Stimulated activated effector memory CD8-positive, alpha-beta T cell treated with anti-CD3 and anti-CD28 coated beads, Interleukin-12 subunit alpha, Interleukin-12 subunit beta, amount 100 ng/mL, for 72 hours (primary cell): Measurements from ENCODE around the gene FAM78B.

Source experiments
- ATAC-seq: fragments of 150-1000 bp; cut with Tn5 transposase; 2 replicates; pipeline ENCODE4 v1.10.0; 2021
- DNase-seq, 2 donors: peaks; one replicate each; pipeline ENCODE4 v3.0.0; 2021 to 2022; ENCODE audit warnings: low spot score in 2 of 2
- H3K27ac Mint-ChIP-seq: one replicate; pipeline ENCODE4 v1.8.0; 2022; ENCODE audit warnings: mild to moderate bottlenecking, mixed read lengths
- H3K36me3 Mint-ChIP-seq: one replicate; pipeline ENCODE4 v1.8.0; 2022; ENCODE audit warnings: mild to moderate bottlenecking, mixed read lengths
- H3K4me1 Mint-ChIP-seq: one replicate; pipeline ENCODE4 v1.8.0; 2022; ENCODE audit warnings: mixed read lengths
- H3K4me3 Mint-ChIP-seq: one replicate; pipeline ENCODE4 v1.8.0; 2022; ENCODE audit warnings: mild to moderate bottlenecking, mixed read lengths
- H3K9me3 Mint-ChIP-seq: one replicate; pipeline ENCODE4 v1.8.0; 2022; ENCODE audit warnings: mixed read lengths

Gene FAM78B

DNA sequence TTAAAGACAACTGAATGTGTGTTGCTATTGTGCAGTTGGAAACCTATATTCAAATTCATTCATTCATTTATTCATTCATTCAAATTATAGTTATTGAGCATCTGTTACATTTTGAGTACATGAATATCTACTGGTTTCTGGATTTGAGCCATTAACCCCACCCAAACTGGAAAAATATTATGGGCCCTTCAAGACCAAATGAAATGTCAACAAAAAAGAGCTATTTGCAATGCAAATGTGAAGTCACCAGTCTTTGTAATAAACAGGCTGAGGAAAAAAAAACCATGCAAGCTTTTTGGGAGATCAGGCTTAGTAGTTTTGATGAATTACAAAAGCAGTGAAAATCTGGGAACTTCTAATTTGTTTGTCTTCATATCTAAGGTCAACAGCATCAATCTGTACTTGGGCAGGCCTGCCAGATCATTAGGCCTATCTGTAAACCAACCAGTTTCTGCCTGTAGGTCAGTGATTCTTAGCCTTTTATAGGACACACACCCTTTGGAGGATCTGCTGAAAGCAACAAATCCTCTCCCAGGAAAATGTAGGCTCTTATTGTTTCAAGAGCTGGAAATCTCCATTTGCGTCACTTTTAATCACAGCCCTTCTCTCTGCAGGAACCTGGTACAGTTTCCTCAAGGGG is 134.7 kb downstream of the FAM78B start:
- DNase-seq: no peak
- H3K9me3 Mint-ChIP-seq: peaks cover 4% of the 10 kb centered on the region
- H3K36me3 Mint-ChIP-seq: no peaks in the 10 kb centered on the region
- H3K27ac Mint-ChIP-seq: no peak overlapping the region
- H3K4me3 Mint-ChIP-seq: no peak overlapping the region
- ATAC-seq: no peak
- H3K4me1 Mint-ChIP-seq: no peaks in the 10 kb centered on the region

DNA sequence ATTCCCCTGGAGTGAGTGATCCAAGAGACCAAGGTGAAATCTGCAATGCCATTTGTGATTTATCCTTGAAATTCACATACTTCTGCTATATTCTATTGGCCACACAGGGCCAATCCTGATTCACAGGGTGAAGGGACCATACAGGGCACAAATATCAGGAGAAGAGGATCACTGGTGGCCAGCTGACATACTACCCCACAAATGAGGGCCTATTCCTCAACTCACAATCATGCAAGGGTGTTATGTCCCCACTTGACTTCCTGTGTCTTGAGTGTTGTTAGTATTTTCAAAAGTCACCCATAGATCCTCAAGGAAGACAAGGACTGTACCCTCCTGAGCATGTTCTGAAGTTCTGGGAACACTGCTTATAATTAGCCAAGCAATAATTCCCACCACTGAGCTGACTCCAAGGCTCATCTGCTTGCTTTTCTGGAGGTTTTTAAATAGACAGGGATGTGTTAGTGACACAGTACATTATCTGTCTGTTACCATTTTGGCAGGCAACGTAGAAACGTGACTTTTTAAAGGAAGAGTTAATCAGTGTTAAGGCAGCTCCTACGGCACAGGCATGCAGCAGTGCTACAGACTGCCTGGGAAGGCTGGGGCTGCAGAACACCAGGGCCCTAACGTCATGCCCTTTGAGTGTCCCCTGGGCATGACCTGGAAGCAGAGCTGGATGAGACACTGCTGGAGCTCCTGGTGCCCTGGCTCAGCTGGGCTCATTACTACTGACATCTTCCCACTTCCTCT is 137.4 kb downstream of the FAM78B start:
- ATAC-seq (no peak), DNase-seq (no peak)
- Mint-ChIP-seq H3K36me3 (no peaks in the 10 kb centered on the region), H3K27ac (no peak overlapping the region), H3K4me3 (no peak overlapping the region), H3K9me3 (peaks cover 4% of the 10 kb centered on the region), H3K4me1 (no peaks in the 10 kb centered on the region)

DNA sequence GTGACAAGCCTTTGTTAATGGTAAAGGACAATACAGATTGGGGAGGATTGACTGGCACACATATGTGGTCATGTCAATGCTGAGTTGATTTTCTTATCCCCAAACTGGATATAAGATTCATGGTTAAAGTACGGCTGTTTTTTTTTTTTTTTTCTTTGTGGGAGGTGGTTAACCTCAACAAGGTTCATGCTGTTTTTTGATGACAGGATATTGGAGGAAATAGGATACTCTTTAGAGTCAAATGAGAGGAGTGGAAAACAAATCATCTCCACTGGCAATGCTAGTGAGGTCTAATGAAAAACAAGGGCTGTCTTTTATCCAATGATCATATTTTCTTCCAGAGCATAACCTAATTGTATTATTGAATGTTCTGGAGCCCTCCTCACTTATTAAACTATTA is 140.2 kb downstream of the FAM78B start:
- DNase-seq (no peak), ATAC-seq (no peak)
- no peaks in the 10 kb centered on the region for H3K4me1 Mint-ChIP-seq
- no peak overlapping the region for H3K27ac Mint-ChIP-seq
- peaks cover 4% of the 10 kb centered on the region for H3K9me3 Mint-ChIP-seq
- no peak overlapping the region for H3K4me3 Mint-ChIP-seq
- H3K36me3 Mint-ChIP-seq: no peaks in the 10 kb centered on the region

DNA sequence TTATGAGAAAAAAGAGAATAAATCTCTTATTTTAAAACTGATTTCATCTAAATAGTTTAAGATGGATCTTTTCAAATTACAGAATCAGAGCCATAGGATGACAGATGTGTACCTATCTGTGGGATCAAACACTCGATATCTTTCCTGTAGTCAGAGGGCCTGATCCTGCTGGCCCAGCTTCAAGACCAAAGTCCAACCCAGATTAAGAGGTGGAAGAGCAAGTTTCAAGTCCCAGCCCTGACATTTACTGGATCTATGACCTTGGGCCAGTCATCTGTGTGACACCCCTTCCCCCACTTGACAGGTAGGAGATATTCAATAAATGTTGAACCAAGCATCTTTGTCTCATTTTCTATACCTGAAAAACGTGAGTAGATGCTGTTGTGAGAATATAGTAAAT is 140.7 kb downstream of the FAM78B start:
- H3K4me1 Mint-ChIP-seq: no peaks in the 10 kb centered on the region
- H3K27ac Mint-ChIP-seq: no peak overlapping the region
- H3K4me3 Mint-ChIP-seq: no peak overlapping the region
- no peak for ATAC-seq
- no peak for DNase-seq
- no peaks in the 10 kb centered on the region for H3K36me3 Mint-ChIP-seq
- peaks cover 1% of the 10 kb centered on the region for H3K9me3 Mint-ChIP-seq

DNA sequence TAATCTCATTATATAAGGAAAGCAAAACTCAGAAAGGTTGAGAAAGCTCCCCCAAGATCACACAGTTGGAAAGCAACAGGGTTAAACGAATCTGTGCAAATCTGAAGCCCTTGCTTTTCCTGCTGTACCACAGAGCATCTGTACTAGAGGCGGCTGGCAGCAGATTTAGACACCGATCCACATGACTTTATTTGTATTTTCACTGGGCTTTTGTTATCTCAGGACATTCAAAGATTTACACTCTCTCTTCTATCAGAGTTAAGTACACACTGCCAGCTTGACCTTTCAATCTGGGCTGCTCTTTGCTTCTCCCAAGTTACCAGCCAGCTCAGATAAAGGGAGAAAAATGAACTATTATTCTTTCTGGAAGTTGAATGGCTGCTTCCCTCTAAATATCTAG is 146.6 kb downstream of the FAM78B start:
- ATAC-seq (no peak), DNase-seq (no peak)
- Mint-ChIP-seq H3K4me1 (no peaks in the 10 kb centered on the region), H3K4me3 (no peak overlapping the region), H3K27ac (no peak overlapping the region), H3K9me3 (no peaks in the 10 kb centered on the region), H3K36me3 (no peaks in the 10 kb centered on the region)
